ENCODE measurements around the gene MARCKSL1. TPM values are rescaled to one million over a fixed set of nuclear protein-coding genes. Genes with fewer than 3 reads are reported as not detected.

MARCKSL1 gene
- polyA plus RNA-seq, 3 donors = 13.9 to 150 (median 40.3) TPM

DNA sequence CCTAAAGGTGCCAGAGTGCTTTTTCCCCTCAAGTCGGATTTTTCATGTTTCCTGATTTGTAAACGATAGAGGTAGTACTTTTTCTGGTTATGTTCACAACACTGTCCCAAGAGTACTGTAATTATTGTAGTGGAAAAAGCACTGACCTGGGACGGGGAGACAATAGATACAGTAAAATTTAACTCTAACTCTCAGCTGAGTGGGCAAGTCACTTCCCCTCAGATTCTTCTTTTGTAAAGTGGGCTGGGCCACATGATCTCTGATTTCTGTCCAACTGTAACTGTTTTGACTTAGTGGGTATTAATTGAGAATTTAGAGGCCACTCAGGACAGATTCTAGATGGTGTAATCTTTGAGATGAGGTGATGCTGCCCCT is 19.1 kb downstream of the MARCKSL1 start:
- H3K27ac ChIP-seq (ENCODE audit: low read depth in 1 of 2, low read length in 2 of 2) = no peak overlapping the region
- H4K20me1 ChIP-seq (ENCODE audit: insufficient read depth, low read length) = peaks cover 40% of the 10 kb centered on the region
- no peaks in the 10 kb centered on the region for H3K4me1 ChIP-seq (ENCODE audit: control insufficient read depth in 1 of 2, insufficient read depth in 2 of 2, low read length in 2 of 2)
- Mint-ChIP-seq H3K27me3 (ENCODE audit: low read depth in 3 of 3) (no peaks in the 10 kb centered on the region), H3K4me1 (peaks cover 5% of the 10 kb centered on the region), H3K4me3 (no peak overlapping the region), H3K9me3 (peaks cover 0 to 1% (median 0%) of the 10 kb centered on the region in 7 donors), H3K27ac (peak overlapping the region in 2 of 7 donors; percentile 37 to 57), H3K36me3 (peaks cover 35 to 59% of the 10 kb centered on the region in 2 donors)
- no CpG with 5 or more reads among the region's 3 CpGs for WGBS (ENCODE audit: insufficient coverage)
- DNase-seq = no peak
- H3K4me2 ChIP-seq (replicated peaks; ENCODE audit: extremely low read depth, low read length, poor library complexity, severe bottlenecking) = no peak overlapping the region
- H3K79me2 ChIP-seq (ENCODE audit: insufficient read depth, low read length) = peaks cover 17% of the 10 kb centered on the region
- no peak for TF ChIP-seq CTCF (IDR thresholded peaks at IDR 0.05)
- H2AFZ ChIP-seq (ENCODE audit: insufficient read depth, low read depth, low read length, poor library complexity, severe bottlenecking) = no peak overlapping the region
- no peak overlapping the region for H3K9ac ChIP-seq (ENCODE audit: insufficient read depth, low read length, poor library complexity, severe bottlenecking)
- H3K36me3 ChIP-seq (replicated peaks in 1 of 2; ENCODE audit: control insufficient read depth in 1 of 2, insufficient read depth in 2 of 2, low read length in 2 of 2) = peaks cover 43 to 55% of the 10 kb centered on the region in 2 donors
- intact Hi-C loops (cut with micrococcal nuclease) = no loop called here
- no peak overlapping the region for H3K4me3 ChIP-seq (replicated peaks in 1 of 3; ENCODE audit: low read depth in 2 of 3, low read length in 3 of 3)
- no peaks in the 10 kb centered on the region for H3K27me3 ChIP-seq (ENCODE audit: control insufficient read depth in 2 of 2, insufficient read depth in 2 of 2, low read length in 2 of 2)
- H3K9me3 ChIP-seq (replicated peaks in 1 of 2; ENCODE audit: control insufficient read depth in 1 of 2, insufficient read depth in 1 of 2, low read length in 2 of 2) = no peaks in the 10 kb centered on the region

- 100% methylated on average over 1 of the region's 2 CpGs for WGBS (ENCODE audit: insufficient coverage)
- intact Hi-C loops (cut with micrococcal nuclease) = no loop called here
- Histone ChIP-seq H3K79me2 (ENCODE audit: insufficient read depth, low read length) (peaks cover 59% of the 10 kb centered on the region), H3K27me3 (ENCODE audit: control insufficient read depth in 2 of 2, insufficient read depth in 2 of 2, low read length in 2 of 2) (no peaks in the 10 kb centered on the region), H3K4me2 (replicated peaks; ENCODE audit: extremely low read depth, low read length, poor library complexity, severe bottlenecking) (no peak overlapping the region), H4K20me1 (ENCODE audit: insufficient read depth, low read length) (peaks cover 76% of the 10 kb centered on the region), H3K4me3 (replicated peaks in 1 of 3; ENCODE audit: low read depth in 2 of 3, low read length in 3 of 3) (no peak overlapping the region), H3K9ac (ENCODE audit: insufficient read depth, low read length, poor library complexity, severe bottlenecking) (no peak overlapping the region), H3K27ac (ENCODE audit: low read depth in 1 of 2, low read length in 2 of 2) (no peak overlapping the region), H3K4me1 (ENCODE audit: control insufficient read depth in 1 of 2, insufficient read depth in 2 of 2, low read length in 2 of 2) (no peaks in the 10 kb centered on the region), H3K36me3 (replicated peaks in 1 of 2; ENCODE audit: control insufficient read depth in 1 of 2, insufficient read depth in 2 of 2, low read length in 2 of 2) (peaks cover 9 to 34% of the 10 kb centered on the region in 2 donors), H2AFZ (ENCODE audit: insufficient read depth, low read depth, low read length, poor library complexity, severe bottlenecking) (no peak overlapping the region), H3K9me3 (replicated peaks in 1 of 2; ENCODE audit: control insufficient read depth in 1 of 2, insufficient read depth in 1 of 2, low read length in 2 of 2) (no peaks in the 10 kb centered on the region)
- no peak for DNase-seq
- H3K4me1 Mint-ChIP-seq = peaks cover 10% of the 10 kb centered on the region
- H3K4me3 Mint-ChIP-seq = no peak overlapping the region
- peaks cover 0 to 2% (median 0%) of the 10 kb centered on the region in 7 donors for H3K9me3 Mint-ChIP-seq
- H3K27me3 Mint-ChIP-seq (ENCODE audit: low read depth in 3 of 3) = no peaks in the 10 kb centered on the region
- peak overlapping the region in 3 of 7 donors; percentile 12 to 63 (median 20) for H3K27ac Mint-ChIP-seq
- H3K36me3 Mint-ChIP-seq = peaks cover 24 to 35% of the 10 kb centered on the region in 2 donors
- no peak for TF ChIP-seq CTCF (IDR thresholded peaks at IDR 0.05)
Observed at GRCh38 chr1:32311709-32312393, 24.2 kb downstream of the MARCKSL1 start.
